ENCODE measurements around the gene PDE4D.
"Not testable (repeated sequence)": the region's sequence is repeated elsewhere in the genome, so short reads cannot be mapped to it uniquely, and the experiment has no call there.

PDE4D gene

GRCh38 chr5:59092758-59093157 lies 800.8 kb downstream of the PDE4D start:
- no peak for FAIRE-seq

DNA sequence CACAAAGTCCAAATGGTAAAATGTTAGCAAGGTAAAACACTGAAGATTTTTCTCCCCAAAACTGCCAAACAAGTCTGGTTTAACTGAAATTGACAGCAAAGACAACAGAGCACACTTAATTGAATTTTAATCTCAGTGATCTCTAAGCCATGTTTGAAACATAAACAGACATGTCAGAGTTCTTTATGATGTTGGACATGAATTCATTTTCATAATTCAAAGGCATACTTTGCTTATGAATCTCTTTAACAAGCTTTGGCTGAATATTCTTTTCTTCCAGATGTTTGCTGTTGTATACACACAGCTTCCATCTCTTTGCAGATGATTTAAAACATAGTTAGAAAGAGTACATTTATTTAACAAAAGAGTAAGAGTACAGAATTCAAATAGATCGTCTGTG lies 801.6 kb downstream of the PDE4D start:
- no peak for FAIRE-seq

DNA sequence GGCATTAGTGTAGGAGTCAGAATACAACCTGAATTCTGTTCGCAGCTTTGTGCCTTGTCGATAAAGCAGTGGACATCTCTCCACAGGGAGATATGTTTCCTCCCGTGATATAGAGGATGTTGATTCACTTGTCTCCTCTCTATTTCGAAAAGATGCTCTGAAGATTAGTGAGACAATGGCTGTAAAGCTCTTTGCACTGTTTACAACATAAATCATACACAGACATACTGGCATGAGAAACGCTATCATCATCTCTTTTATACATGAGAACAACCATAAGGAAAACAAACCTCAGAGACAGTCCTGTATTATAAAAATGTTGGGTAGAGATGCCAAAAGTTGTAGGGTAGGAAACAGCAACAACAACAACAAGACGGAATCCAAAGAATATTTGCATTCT lies 803.2 kb downstream of the PDE4D start:
- FAIRE-seq, result no peak

- no peak for FAIRE-seq
Measured at GRCh38 chr5:59089767-59090166, 803.8 kb downstream of the PDE4D start.

DNA sequence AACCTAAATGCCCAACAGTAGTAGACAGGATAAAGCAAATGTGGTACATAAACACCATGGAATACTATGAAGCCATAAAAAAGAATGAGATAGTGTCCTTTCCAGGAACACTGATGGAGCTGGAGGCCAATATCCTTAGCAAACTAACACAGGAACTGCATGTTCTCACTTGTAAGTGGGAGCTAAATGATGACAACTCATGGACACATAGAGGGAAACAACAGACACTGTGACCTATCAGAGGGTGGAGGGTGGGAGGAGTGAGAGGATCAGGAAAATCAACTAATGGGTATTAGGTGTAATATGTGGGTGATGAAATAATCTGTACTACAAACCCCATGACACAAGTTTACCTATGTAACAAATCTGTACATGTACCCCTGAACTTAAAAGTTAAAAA lies 805.0 kb downstream of the PDE4D start:
- no peak for FAIRE-seq

DNA sequence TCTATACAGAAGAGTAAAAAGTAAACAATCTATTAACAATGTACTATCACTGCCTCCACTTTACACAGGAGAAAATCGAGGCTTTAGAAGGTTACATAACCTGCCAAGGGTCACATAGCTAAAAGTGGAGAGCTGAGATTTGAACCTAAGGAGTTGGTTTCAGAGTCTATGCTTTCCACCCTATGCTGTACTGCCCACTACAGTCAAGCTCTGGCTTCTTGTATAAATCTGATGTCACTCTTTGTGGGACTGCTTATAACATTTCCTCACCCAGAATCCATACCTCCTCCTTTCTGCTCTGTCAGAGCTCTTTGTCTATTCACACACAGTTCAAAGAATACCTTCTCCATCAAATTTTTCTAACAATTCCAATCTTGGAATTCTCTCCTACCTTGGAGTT lies 807.5 kb downstream of the PDE4D start:
- FAIRE-seq, result no peak

- no peak for FAIRE-seq
Measured at GRCh38 chr5:59081693-59082092, 811.8 kb downstream of the PDE4D start.

- no peak for FAIRE-seq
Measured at GRCh38 chr5:59079622-59080620, 813.6 kb downstream of the PDE4D start.

DNA sequence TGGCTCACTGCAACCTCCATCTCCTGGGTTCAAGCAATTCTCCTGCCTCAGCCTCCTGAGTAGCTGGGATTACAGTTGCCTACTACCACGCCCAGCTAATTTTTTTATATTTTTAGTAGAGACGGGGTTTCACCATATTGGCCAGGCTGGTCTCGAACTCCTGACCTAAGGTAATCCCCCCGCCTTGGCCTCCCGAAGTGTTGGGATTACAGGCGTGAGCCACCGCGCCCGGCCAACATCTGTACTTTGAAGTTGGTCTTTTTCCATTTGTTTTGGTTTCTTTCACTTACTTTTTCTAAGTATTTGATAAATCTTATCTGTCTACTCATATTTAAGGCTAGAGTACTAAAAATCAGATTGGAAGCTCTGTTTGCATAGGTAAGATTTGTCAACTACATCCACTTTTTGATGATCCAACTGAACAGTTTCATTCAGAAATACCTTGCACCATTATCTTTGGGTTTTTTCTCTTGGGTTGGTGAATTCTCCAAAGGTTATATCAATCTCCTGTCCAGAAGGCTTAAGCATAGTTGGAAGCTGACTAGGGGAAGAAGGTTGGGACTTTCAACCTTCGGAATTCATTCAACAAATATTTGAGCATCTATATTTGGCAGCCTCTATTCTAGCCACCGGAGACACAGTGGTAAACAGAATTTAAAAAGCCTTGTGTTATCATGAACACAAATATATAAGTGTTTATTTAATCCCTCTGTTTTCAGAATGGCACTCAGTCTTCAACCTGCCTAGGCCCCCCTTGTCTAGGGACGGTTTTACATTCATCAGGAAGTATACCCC lies 821.6 kb downstream of the PDE4D start:
- no peak for FAIRE-seq

DNA sequence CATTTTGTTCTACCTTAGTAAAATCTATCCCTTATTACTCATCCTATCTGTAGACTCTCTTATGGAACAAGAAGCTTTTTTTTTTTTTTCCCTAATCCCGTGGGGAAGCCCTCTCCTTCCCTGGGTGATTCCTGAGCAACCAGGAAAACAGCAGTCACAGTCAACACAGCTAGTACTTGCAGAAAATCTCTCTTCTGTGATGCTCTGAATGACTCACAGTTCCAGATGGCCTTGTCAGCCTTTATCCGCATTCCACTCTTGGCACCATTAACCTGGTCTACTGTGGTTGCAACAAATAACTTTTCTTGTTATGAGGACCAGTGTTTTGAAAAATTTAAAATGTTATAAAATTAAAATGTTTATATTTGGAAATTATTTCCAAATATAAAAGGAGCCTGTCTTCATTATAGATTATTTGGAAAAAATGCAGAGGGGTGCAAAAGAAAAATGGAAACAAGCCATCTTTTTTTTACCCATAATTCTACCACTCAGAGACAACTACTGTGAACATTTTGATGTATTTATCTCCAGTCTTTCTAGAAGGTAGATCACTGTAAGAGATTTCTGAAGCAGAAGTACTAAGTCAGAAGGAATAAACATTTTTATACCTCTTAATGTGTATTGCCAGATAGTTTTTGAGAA lies 824.0 kb downstream of the PDE4D start:
- FAIRE-seq, result no peak

DNA sequence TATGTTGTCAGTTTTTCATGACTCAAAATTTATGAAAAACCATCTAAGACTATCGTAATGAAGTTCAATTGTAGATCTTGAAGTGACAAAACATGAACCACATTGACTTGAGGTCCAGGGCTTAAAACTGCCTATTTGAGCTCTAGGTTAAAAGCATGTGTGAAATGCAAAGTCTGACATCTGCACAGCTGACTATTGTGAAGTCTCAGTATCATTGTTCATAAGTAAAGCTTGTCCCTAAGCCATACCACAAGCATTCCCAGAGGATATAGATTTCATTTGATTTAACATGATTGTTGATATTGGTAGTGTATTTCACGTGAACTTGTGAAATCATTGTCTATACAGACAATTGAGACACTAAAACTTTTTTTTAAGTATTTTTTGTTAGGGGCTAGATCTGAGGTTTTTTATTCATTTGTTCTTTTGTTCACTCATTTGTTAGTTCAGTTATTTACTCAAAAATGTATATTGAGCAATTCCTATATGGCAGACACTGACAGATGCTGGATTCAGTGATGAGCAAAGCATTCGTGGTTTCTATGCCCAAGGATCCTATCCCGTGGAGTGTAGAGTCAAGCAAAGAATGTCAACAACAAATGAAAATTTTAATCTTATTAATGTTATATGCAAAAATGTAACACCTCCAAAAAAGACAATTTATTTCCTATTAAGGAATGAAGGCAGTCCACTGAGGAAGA lies 825.4 kb downstream of the PDE4D start:
- no peak for FAIRE-seq

DNA sequence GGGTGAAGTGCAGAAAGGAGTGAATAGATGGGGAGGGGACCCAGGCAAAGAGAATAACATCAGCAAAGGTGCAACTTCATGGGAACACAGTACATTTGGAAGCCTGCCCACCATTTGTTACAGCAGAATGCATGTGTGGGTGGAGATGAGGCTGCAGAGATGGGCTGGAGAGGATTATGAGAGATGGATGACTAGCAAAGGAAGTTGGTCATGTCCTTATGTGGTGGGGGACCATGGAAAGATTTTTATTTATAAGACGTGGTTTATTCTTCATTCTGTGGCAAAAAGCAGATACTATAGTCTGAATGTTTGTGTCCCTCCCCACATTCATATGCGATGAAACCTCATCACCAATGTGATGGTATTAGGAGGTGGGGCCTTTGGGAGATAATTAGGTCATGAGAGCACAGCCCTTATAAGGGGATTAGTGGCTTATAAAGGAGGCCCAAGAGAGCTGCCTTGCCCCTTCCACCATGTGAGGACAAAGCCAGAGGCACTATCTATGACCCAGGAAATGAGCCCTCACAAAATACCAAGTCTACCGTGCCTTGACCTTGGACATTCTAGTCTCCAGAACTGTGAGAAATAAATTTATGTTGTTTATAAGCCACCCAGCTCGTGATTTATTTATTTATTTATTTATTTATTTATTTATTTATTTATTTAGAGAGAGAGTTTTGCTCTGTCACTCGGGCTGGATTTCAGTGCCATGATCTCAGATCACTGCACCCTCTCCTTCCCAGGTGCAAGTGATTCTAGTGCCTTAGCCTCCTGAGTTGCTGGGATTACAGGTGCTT lies 827.0 kb downstream of the PDE4D start:
- FAIRE-seq, result no peak

DNA sequence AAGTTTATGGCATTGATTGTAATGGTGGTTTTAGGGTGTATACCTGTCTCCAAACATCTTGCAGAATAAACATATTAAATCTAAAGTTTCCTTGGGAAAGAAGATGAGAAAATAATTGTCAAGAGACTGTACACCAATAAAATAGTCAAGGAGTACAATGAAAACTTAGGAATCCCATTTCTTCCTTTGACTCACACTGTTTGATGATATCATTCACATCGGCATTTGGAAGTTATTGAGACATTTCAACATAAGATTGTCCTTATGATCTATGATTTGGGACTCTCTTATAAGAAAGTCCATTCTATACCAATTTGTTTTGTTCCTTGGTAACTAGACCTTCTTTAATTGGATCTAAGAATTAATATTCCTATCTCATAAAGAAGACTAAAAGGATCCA lies 828.0 kb downstream of the PDE4D start:
- FAIRE-seq, result no peak

DNA sequence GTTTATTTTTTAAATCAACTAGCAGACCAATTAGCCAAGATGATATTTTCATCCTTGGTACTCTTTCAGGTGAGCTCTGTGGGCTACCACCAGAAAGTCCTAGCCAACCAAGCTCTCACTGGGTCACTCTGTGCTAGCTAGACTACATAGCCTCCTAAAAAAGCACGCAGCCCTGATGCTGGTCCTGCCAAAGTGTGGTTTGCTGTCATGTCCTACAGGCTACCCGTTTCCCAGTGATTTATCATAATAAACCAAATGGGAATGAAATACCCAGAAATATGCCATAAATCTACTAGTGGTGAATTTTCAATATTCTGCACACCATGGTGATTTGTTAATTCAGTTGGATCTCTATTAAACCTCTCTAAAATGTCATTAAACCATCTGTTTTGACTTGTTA lies 829.2 kb downstream of the PDE4D start:
- no peak for FAIRE-seq

DNA sequence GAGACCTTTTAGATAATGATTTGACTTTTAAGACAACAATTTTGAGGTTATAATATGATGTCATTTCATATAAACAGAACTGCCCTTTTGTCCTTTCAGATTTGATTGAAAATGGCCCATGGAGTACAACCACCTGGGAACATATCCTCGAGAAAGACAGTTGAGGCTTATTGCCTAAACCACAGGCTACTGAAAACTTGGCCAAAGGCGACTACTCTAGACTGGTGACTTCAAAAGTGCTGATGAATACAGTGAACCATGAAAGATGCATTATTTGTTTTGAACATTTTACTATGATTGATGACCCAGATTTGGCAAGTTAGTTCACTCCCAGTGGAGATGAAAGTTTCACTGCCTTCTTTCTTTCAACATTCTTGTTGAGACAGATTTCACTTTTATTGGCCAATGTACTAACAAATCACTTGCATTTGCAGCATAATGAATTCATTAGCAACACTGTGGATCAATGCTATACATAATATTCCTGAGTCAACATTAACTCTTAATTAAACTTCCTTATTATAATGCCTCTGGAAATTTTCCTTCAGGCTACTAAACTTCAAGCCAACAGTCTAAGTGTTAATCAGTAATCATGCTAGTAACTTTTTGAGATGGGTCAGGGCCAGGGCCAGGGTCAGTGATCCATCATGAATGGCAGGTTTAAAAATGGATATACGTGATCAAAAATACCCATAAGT lies 830.4 kb downstream of the PDE4D start:
- no peak for FAIRE-seq

GRCh38 chr5:59061377-59061776 lies 832.1 kb downstream of the PDE4D start:
- no peak for FAIRE-seq

GRCh38 chr5:59058969-59059687 lies 834.4 kb downstream of the PDE4D start:
- FAIRE-seq, result no peak

GRCh38 chr5:59058237-59058636 lies 835.3 kb downstream of the PDE4D start:
- no peak for FAIRE-seq

- FAIRE-seq, result not testable (repeated sequence)
Measured at GRCh38 chr5:59056599-59056998, 836.9 kb downstream of the PDE4D start.

DNA sequence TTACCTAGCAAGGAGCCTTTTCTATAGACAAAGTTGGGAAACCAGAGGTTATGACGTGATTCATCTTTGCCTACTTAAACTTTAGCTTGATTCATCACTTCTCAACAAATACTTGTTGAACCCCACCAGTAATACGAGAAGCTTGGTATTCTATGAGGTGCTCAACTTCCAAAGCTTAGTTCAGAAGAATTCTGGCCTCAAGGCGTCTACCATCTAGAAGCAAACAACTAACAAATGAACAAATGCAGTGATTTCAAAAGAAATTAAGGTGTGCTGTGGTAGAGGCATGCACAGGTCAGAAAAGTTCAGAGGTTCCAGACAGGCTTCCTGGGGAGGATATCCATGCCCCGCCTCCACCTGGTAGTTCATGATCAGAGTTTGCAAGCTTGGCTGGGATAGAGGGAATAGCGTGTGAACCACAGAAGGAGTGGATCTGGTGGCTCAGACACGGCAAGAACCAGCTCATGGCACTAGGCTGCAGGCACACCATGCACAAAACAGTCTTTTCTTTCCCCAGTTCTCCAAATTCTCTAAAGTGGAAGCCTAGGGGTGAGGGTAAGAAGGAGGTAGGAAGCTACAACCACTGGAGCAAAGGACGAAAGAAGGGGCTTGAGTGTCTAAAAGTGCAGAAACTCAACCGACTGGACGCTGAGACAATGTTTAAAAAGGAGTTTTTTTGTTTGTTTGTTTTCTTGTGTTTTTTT lies 837.6 kb downstream of the PDE4D start:
- no peak for FAIRE-seq
